Fibroblast of pulmonary artery (primary cell): Measurements from ENCODE around the gene USP7.
A peak's percentile ranks its signal among the peaks of the same experiment; 100 is the strongest.

Experiments used
- DNase-seq: peaks from one replicate; pipeline ENCODE4 v3.0.0-alpha.2; 2010; ENCODE audit warnings: low read depth
- H3K4me3 ChIP-seq: replicated peaks from 2 replicates; pipeline ENCODE4 v1.5.1; 2011; ENCODE audit warnings: low read depth, mild to moderate bottlenecking, control low read depth, low read length, moderate library complexity
- TF ChIP-seq, protein P1 (sequence below): IDR thresholded peaks from 2 replicates; pipeline ENCODE4 v1.5.1; 2011; ENCODE audit warnings: mild to moderate bottlenecking, control low read depth, low read length, inconsistent platforms; ENCODE audit errors: missing control alignments

The USP7 gene

DNA sequence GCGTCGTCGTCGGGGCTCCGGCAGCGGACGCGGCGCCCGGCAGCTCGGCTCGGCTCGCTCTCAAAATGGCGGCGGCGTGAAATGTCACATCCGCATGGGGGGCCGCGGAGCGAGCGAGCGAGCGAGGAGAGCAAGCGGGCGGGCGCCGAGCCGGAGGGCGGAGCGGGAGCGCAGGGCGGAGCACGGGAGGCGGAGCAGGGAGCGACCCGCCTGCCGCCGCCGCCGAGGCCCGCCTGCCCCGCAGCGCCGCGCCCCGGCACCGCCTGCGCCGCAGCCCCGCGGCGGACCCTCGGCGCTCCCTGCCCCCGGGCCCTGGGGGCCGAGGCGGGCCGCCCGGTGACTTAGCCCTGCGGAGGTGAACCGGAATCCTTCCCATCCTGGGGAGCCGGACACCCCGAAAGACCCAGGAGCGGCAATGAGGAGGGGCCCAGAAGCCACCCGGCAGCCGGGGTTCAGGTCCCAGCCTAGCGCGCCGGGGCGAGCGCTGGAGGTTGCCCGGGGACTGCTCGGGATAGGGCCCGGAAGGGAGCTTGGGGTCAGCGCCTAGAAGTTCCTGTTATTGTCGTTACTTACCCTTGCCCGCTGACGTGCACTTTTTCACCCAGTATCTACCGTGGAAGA is at the start of gene USP7:
Gene USP7 (minus strand): TSS at position 86 of the 621 bp plus-strand sequence. CDS start 621 bp downstream, outside the sequence.
- DNase-seq: peak; percentile 88
- TF ChIP-seq, protein P1, sequence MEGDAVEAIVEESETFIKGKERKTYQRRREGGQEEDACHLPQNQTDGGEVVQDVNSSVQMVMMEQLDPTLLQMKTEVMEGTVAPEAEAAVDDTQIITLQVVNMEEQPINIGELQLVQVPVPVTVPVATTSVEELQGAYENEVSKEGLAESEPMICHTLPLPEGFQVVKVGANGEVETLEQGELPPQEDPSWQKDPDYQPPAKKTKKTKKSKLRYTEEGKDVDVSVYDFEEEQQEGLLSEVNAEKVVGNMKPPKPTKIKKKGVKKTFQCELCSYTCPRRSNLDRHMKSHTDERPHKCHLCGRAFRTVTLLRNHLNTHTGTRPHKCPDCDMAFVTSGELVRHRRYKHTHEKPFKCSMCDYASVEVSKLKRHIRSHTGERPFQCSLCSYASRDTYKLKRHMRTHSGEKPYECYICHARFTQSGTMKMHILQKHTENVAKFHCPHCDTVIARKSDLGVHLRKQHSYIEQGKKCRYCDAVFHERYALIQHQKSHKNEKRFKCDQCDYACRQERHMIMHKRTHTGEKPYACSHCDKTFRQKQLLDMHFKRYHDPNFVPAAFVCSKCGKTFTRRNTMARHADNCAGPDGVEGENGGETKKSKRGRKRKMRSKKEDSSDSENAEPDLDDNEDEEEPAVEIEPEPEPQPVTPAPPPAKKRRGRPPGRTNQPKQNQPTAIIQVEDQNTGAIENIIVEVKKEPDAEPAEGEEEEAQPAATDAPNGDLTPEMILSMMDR: no peak
- H3K4me3 ChIP-seq: peak within 1 kb of the TSS; percentile 67

DNA sequence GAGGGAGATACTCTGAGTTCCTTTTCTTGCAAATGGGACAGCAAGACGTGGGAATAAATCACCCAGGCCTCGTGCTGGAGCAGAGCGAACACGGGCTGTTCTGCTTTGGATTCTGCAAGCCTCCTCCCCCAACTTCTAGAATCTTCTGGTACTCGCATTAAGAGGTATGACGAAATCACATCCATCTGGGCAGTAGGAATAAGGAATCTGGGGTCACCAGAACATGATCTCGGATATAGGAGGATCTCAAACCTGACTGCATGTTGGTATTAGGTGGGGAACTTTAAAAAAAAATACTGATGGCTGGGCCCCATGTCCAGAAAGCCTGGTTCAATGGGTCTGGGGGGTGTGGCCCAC is 49.8 kb upstream of the USP7 start:
- TF ChIP-seq, protein P1: no peak
- H3K4me3 ChIP-seq: no peak overlapping the region
- no peak for DNase-seq

DNA sequence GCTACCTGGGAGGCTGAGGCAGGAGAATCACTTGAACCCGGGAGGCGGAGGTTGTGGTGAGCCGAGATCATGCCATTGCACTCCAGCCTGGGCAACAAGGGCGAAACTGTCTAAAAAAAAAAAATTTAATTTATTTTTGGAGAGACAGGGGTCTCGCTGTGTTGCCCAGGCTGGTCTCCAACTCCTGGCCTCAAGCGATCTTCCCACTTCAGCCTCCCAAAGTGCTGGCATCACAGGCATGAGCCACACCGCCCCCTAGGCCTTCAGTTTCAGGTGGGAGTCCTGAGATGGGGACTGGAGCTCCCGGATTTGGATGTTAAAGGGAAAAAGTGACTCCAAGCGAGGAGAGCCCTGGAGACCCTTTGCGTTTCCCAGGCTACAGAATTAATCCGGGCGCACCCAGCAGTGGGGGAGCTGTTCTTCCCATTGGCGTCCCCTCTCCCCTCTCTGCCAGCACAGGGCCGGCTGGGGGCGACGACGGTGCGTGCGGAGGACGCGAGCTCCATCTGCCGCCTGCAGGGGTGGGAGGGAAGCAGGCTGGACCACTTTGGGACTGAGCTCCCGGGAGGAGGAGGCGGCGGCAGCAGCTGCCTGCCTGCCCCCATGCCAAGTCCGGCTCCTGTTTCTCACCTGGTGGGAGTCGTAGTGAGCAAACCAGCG is 49.3 kb upstream of the USP7 start:
- peak; percentile 11 for DNase-seq
- no peak overlapping the region for H3K4me3 ChIP-seq
- TF ChIP-seq, protein P1: no peak

DNA sequence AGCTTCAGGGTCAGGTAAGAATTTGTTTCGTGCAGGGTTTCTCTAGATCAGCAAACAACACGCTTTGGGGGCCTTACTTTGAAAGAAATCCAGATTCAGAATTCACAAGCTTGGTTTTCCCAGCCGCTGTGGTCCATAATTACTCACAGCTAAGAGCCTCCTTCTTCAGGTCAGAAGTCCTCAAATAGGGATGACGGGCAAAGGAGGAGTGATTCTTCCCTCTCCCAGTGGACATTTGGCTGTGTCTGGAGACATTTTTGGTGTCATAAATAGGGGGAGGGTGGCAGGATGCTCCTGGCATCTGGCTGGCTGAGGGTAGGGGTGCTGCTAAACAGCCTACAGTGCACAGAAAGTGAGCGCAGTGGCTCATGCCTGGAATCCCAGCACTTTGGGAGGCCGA is 48.6 kb upstream of the USP7 start:
- no peak for DNase-seq
- no peak overlapping the region for H3K4me3 ChIP-seq
- TF ChIP-seq, protein P1: no peak

DNA sequence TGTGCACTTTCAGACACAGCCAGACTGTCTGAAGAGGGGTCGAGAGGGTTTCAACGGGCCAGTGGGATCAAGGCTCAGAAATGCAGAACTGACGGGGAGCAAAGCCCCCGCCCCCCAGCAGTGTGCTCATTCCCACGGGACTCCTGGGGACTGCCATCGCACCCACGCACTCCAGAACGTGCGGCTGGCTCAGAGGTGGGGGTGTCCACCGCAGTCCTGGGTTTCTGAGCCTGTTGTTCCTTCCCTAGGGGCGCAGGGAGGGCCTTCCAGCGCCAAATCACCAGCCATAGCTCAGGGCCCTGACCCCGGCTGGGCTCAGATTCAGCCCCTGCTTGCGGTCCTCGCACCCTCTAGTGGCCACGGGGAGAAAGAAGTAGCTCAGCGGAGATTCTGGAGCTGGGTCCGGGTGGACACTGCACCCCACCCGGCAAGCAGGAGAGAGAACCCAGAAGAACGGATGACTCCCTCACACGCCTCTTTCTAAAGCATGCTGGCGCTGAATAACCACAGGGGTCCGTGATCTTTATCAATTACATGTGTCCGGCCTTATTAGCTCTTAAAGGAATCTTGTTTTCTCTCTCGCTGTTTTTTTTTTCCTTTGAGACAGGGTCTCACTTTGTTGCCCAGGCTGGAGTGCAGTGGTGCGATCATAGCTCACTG is 45.0 kb upstream of the USP7 start:
- no peak overlapping the region for H3K4me3 ChIP-seq
- peak; percentile 70 for DNase-seq
- TF ChIP-seq, protein P1: peak; percentile 96

DNA sequence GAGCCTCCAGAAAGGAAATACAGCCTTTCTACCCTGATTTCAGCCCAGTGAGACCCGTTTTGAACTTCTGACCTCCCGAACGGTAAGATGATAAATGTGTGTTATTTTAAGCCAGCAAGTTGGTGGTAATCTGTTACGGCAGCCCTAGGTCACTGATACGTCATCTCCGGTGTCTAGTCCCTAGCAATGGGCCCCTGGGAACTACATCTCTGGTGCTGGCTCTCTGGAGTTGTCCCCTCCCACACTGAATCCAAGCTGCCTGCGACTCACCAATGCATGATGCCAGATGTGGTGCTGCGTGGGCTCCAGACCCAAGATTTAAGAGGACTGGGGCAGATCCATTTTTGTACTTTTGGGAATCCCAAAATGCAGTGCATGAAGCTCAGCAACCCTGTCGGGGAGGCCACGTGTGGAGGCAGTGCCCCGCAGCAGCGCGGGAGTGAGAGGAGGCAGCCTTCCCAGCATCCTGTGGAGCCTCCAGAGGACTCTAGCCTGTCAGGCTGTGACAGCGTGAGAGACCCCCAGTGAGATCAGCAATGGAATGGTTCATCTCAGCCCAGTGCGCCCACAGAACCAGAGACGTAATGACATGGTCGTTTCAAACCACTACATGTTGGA is 43.6 kb upstream of the USP7 start:
- TF ChIP-seq, protein P1: no peak
- peak; percentile 23 for DNase-seq

More for the DNA sequence above, 43.6 kb upstream of the USP7 start:
- no peak overlapping the region for H3K4me3 ChIP-seq
